Esophagus mucosa (tissue), 1 donor: Measurements from ENCODE around the gene HOXB5. TPM values are rescaled to one million over a fixed set of nuclear protein-coding genes. Genes with fewer than 3 reads are reported as not detected.

Source experiments
- ATAC-seq: fragments of 200-7000 bp; cut with Tn5 transposase; one replicate; pipeline ENCODE4 v1.9.1; 2020
- total RNA-seq: library from RNA; stranded (reverse); gene quantifications from one replicate; pipeline ENCODE4 v1.2.4, GENCODE V29; 2023
- donor health status: DM: yes; HTN: yes; CAD: no.

HOXB5 gene
- total RNA-seq, 1 donor from 2014 or later, result 0.16 TPM

GRCh38 chr17:48628649-48629410 is 35.3 kb upstream of the HOXB5 start:
- ATAC-seq, result no peak

GRCh38 chr17:48627623-48628521 is 34.3 kb upstream of the HOXB5 start:
- ATAC-seq, result no peak

DNA sequence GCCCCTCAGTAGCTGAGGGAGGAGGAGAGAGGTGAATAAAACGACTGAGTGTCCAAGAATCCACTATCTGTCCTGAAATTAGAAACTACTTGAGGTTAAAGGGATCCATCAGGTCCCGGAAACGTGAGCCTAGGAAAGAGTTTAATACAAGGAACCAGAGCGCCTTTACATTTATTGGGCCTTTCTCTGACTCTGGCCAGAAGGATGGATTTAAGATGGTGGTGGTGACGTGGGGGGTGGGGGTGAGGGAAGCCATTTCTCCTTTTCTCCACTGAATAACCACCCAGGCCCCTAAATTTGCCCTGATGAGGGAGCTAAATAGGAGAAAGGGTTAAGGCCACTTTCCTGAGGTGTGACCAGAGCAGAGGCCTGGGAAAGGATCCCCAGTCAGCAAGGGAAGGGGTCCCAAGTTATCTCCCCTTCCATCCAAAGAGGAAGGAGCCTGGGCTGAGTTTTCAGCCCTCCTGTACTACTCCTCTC is 33.6 kb upstream of the HOXB5 start:
- no peak for ATAC-seq

- no peak for ATAC-seq
These were observed 32.9 kb upstream of the HOXB5 start, which contains the start of gene HOXB9 for GRCh38 chr17:48626245-48627117. TSS of gene HOXB9 (minus strand) at chr17:48626358. CDS start at chr17:48626269, 89 bp downstream.

- ATAC-seq, result peak; percentile 68
These were observed 32.1 kb upstream of the HOXB5 start for GRCh38 chr17:48625495-48626244.

GRCh38 chr17:48624544-48625494 is 31.2 kb upstream of the HOXB5 start:
- ATAC-seq, result peak; percentile 19

DNA sequence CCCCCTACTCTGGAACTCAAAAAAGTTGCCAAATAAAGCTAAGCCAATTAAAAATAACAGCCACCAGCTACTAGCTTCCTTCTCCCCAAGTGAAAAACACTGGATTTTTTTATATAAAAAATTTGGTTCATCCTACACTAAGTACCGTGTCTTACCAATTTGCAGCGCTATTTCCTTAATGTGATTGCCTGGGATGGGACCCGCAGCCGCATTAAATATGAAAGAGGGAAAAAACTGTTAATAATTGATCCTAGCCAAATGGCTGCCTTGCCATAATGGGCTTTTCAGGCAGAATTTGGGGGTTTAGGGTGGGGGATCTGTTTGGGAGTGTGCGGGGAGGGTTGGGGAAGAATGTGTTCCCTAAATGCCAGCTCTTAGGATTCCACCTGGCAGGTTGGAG is 30.5 kb upstream of the HOXB5 start:
- no peak for ATAC-seq

DNA sequence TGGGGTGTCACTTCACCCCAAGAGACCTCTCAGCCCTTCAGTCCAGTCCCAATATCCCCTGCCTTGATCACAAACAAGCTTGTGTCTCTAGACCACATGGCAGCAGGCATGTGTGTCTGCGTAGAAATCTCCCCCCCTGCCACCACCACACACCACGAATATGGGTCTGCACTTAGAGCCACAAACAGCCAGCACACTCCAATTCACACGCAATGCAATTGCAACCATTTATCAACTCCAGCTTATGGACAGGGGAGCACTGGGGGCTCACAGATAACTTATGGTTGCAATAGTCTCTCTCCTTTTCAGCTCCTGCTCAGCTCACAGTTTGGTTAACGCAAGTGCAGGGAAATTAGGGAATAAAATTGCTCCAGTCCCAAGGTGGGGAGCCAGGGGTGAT is 30.0 kb upstream of the HOXB5 start:
- ATAC-seq, result no peak

DNA sequence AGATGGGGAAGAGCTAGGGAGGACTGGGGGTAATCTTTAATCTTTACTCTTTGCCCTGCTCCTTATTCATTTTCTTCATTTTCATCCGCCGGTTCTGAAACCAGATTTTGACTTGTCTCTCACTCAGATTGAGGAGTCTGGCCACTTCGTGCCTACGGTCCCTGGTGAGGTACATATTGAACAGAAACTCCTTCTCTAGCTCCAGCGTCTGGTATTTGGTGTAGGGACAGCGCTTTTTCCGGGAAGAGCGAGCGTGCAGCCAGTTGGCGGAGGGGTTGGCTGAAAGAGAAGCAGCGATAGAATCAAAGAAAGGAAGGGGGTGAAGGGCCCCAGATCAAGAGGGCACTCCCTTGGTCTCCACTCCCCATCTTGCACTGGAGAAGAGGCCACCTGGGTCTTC is 29.3 kb upstream of the HOXB5 start:
- no peak for ATAC-seq

DNA sequence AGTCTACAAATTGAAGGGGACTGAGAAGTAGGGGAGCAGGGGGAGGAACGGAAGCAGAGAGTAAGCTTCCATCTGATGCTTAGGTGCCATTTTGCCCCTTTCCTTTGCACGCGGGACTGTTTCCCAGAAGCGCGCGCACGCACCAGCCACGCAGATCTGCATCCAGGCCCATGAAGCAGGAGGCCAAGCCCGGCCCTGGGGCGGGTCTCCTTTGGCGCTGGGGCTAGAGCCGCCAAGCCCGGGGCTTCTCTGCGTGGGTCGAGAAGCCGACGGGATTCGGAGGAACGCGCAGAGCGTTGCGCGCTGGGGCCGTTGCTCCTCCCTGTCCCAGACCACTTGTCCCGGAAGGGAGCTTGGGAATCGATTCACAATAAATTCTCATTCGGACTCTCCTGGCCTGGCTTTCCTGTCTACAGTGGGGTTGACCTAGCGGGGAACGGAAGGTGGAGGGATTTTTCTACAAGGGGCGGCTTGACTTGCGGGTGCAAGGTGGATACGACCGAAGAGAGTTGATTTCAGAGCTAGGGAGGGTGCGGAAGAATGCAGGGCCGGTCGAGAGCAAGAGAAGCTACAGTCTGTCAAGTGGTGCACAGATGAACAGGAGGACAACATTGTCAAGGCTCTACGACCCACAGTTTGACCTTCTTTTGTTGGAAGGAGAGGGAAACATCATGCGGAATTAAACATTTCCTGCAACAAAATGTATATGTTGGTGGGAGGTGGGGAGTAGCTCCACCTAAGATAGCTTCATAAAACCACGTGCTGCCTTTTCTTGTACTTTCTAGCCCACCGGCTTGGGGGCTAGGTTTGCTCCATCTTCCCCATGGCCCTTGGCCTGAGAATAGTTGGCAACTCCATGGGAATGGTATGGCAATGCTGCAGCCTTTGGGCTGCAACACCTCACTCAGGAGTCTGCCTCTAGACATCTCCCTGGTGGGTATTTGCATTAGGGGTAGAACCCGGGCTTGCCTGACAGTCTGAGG is 28.1 kb upstream of the HOXB5 start:
- ATAC-seq, result no peak

DNA sequence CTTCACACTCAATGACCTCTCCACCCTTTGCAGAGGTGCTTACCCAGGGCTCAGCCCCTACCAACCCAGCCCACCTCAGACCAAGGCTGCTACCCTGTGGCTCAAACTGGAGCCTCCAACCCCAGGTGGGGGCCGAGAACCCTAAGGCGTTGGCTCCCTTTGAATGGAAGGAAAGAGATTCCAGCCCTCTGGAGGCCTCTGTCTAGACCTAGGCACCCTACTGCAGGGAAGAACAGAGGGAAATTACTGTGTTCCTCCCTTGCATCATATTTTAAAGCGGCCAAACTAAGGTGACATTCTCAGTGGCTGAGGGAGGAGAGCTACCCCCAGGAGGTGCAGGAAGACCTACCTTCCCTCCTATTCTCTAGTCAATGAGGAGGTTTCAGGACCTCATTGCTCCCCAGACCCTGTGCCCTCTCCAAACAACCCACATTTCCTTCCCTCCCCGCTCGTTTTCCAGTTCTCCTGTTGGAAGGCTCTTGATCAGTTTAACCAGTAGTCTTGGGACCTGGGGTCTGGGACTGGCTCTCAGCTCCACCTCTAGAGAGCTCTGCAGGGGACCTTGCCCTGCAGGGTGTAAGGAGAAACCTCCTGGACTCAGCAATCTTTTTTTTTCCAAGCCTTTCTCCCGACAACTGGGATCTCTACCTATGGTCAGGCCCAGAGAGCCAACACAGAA is 27.0 kb upstream of the HOXB5 start:
- ATAC-seq, result no peak

DNA sequence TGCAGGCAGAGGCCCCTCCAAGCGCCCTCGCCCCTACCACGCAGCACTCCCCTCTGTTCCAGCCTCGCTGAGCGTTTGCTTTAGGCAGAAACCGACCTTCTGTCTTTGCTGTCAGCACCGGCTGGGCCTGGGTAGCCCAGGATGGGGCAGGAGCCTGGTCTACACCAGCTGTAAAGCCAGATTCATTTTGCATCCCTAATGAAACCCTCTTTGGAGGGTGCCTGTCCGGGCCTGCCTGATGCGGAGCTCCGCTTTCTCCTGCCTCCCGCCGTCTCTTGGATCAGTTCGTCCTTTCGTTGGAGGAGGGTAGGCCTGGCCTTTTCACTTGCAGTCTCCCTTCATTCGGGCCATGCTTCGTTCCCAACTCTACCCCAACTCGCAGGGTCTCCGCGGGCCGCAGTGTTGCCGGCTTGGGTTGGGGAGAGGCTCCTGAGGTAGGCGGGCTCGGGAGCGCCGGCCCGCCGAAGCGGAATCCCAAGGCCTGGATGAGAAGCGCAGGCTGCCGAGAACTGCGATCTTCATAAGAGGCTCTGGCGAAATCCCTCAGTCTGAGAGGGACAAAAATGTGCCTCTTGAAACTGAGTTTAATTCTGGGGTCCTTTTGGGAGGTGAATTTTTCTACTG is 26.4 kb upstream of the HOXB5 start:
- no peak for ATAC-seq

GRCh38 chr17:48618256-48618896 is 24.8 kb upstream of the HOXB5 start:
- peak; percentile 85 for ATAC-seq

DNA sequence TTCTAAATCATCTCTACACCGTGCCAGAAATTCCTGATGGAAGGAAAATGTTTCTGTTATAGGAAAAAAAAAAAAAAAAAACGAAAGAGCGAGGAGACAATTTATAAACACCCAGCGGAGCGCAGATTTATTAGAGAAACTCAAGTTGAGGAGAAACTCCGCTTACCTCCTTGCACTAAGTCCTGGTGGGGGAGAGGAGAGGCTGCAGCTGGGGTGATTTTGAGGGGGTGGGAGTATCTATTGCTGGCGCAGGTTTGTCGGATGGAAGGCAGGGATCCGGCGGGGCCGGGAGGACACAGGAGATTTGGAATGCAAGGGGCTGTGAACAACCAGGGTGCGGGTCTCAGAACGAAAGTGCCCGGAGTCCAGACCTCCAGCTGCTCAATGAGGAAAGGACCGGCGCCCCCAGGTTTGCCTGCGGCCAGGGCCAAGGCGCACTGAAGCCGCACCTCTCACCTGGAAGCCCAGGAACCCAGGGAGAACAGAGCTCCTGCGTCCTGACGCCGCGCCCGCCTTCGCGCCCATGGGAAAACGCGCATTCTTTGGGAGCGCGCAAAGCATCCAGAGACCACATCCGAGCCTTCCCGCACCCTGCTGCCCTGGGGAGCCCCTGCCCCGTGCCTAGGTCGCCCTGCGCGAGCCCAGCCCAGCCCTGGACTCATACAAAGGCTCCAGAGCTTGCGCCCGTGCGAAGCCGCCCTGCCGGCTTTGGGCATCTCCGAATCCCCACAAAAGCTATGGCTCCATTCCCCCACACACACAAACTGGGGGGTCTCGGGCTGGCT is 24.1 kb upstream of the HOXB5 start:
- peak; percentile 16 for ATAC-seq

- no peak for ATAC-seq
These were observed 23.3 kb upstream of the HOXB5 start for GRCh38 chr17:48616717-48617470.
